ENCODE results near the gene RPS6KC1.
"Not testable (repeated sequence)": the region's sequence is repeated elsewhere in the genome, so short reads cannot be mapped to it uniquely, and the experiment has no call there.

RPS6KC1 gene

GRCh38 chr1:213281640-213282301, 230.7 kb downstream of the RPS6KC1 start:
- DNase-seq (ENCODE audit: low spot score), result no peak

- no peak for DNase-seq (ENCODE audit: low spot score)
Measured at GRCh38 chr1:213284626-213285025, 233.6 kb downstream of the RPS6KC1 start.

GRCh38 chr1:213286235-213286634, 235.2 kb downstream of the RPS6KC1 start:
- no peak for DNase-seq (ENCODE audit: low spot score)

- no peak for DNase-seq (ENCODE audit: low spot score)
Measured at GRCh38 chr1:213287987-213288386, 236.9 kb downstream of the RPS6KC1 start.

GRCh38 chr1:213291526-213291925, 240.5 kb downstream of the RPS6KC1 start:
- no peak for DNase-seq (ENCODE audit: low spot score)

DNA sequence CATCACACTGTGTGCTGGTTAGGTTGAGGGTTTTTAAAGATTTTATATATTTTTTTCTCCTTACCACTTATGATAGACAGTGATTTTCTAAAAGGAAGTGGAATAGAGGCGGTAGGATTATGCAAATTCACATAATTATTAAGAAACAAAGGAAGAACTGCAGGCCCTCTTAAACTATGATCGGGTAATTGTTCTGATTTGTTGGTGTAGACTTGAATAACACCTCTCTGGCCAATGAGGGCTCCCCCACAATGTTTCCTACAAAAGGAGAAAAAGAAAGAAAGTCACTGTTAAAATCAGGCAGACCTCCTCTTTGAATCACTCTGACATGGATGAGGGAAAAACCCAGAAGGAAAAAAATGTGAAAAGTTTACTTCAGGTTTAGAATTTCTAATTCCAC, 241.6 kb downstream of the RPS6KC1 start:
- DNase-seq (ENCODE audit: low spot score), result no peak

GRCh38 chr1:213295860-213296259, 244.8 kb downstream of the RPS6KC1 start:
- DNase-seq (ENCODE audit: low spot score), result no peak

DNA sequence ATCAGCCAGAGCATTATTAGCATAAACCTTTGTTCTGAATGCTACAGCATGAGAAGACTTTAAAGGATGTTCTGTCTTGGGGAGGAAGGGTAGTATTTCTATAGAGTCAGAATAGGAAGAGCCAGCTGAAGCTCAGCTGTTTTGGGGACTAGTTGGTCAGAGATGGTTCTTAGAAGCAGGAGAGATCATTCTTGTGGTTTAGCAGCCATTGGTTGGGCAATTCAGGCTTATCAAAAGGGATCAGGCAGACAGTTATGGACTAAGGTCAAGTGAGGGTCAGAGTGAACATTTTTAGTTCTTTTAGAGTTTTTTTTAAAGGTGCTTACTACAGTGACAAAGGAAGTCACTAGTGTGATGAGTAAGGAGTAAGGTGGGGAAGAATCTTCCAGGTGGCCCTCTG, 245.5 kb downstream of the RPS6KC1 start:
- DNase-seq (ENCODE audit: low spot score), result no peak

- DNase-seq (ENCODE audit: low spot score), result no peak
Measured at GRCh38 chr1:213297021-213297420, 246.0 kb downstream of the RPS6KC1 start.

DNA sequence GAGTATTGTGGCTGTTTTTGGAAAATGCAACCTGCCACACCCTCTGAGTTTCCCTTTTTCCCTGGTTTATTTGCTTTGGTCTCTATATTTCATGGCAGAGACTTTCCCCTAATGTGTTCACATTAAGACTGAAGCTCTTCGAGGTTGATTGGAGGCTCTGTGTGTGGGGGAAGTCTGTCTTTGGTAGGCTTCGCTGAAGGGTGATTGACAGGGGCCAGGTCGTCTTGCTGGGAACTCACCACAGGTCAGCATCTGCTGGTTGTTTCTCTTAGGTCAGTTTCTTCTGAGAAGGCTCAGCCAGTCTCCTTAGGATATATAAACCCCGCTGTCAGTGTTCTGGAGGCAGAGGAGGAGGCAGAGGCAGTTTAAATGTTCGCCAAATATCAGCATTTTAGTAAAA, 249.4 kb downstream of the RPS6KC1 start:
- DNase-seq (ENCODE audit: low spot score), result no peak

GRCh38 chr1:213301524-213301923, 250.5 kb downstream of the RPS6KC1 start:
- not testable (repeated sequence) for DNase-seq (ENCODE audit: low spot score)

DNA sequence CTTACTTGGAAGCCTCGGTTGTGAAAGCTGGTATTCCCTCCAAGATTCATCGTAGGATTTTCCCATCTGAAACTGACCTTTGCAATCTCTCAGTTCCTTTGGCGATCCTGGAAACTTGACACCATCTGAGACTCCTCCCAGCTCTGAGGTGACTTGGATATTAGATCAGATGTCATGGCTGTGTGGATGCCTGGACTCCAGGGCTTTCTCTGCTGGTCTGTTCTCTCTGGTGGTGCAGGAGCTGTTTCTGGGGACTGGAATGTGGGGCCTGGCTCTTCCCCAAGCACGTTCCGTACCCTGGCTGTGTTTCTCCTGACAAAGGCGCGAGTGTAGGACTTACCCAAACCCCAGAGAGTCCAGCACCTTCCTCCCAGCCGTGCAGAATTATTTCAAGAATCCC, 252.2 kb downstream of the RPS6KC1 start:
- no peak for DNase-seq (ENCODE audit: low spot score)

DNA sequence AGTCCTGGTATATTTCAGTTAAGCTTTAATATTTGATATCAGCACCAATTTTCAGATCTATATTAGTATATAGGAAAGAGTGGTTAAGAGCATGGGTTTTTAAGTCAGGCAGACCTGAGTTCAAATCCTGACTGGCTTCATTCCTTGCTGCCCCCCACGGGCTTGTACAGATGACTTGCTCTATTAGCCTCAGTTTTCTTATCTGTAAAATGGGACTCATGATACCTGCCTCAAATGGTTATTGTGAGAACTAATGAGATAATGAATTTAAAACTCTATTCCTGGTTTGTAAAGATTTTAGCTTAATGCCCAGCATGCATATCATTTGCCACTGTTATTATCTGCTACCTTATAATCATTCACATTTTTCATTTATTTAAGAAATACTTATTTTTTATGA, 264.5 kb downstream of the RPS6KC1 start:
- DNase-seq (ENCODE audit: low spot score), result no peak

DNA sequence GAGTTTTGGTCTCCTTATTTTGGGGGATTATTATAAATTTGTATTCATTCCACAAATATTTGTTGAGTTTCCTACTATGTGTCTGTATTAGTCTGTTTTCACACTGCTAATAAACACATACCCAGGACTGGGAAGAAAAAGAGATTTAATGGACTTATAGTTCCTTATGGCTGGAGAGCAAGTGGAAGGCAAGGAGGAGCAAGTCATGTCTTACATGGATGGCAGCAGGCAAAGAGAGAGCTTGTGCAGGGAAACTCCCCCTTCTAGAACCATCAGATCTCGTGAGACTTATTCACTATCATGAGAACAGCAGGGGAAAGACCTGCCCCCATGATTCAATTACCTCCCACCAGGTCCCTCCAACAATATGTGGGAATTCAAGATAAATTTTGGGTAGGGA, 267.4 kb downstream of the RPS6KC1 start:
- not testable (repeated sequence) for DNase-seq (ENCODE audit: low spot score)

GRCh38 chr1:213320191-213320870, 269.3 kb downstream of the RPS6KC1 start:
- DNase-seq (ENCODE audit: low spot score), result no peak
